Measurements from ENCODE around the gene GNA12. TPM values are rescaled to one million over a fixed set of nuclear protein-coding genes. Genes with fewer than 3 reads are reported as not detected.

Gene GNA12
- total RNA-seq, 2 donors from 2014 or later = 12.2 to 17.5 TPM

GRCh38 chr7:2876031-2876731 is 32.1 kb upstream of the GNA12 start:
- intact Hi-C loops (cut with DNase I) = no loop called here
- ATAC-seq (no peak), DNase-seq (no peak)
- Histone ChIP-seq H3K9me3 (no peaks in the 10 kb centered on the region), H3K27ac (no peak overlapping the region), H3K4me1 (no peaks in the 10 kb centered on the region), H3K27me3 (no peaks in the 10 kb centered on the region), H3K36me3 (replicated peaks in 1 of 2; ENCODE audit: insufficient read depth in 1 of 2, low read depth in 2 of 2) (no peaks in the 10 kb centered on the region), H3K4me3 (no peak overlapping the region)
- TF ChIP-seq, protein P1, sequence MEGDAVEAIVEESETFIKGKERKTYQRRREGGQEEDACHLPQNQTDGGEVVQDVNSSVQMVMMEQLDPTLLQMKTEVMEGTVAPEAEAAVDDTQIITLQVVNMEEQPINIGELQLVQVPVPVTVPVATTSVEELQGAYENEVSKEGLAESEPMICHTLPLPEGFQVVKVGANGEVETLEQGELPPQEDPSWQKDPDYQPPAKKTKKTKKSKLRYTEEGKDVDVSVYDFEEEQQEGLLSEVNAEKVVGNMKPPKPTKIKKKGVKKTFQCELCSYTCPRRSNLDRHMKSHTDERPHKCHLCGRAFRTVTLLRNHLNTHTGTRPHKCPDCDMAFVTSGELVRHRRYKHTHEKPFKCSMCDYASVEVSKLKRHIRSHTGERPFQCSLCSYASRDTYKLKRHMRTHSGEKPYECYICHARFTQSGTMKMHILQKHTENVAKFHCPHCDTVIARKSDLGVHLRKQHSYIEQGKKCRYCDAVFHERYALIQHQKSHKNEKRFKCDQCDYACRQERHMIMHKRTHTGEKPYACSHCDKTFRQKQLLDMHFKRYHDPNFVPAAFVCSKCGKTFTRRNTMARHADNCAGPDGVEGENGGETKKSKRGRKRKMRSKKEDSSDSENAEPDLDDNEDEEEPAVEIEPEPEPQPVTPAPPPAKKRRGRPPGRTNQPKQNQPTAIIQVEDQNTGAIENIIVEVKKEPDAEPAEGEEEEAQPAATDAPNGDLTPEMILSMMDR (IDR thresholded peaks at IDR 0.05) = no peak
- no peak for TF ChIP-seq POLR2A (IDR thresholded peaks at IDR 0.05)
- whole genome bisulfite sequencing, 2 donors = 58 to 68% methylated on average over 13 to 24 of the region's 24 CpGs

GRCh38 chr7:2873686-2874551 is 29.8 kb upstream of the GNA12 start:
- TF ChIP-seq, protein P1 (IDR thresholded peaks at IDR 0.05) = no peak
- TF ChIP-seq POLR2A (IDR thresholded peaks at IDR 0.05) = no peak
- Histone ChIP-seq H3K27ac (no peak overlapping the region), H3K27me3 (no peaks in the 10 kb centered on the region), H3K4me1 (no peaks in the 10 kb centered on the region), H3K36me3 (replicated peaks in 1 of 2; ENCODE audit: insufficient read depth in 1 of 2, low read depth in 2 of 2) (no peaks in the 10 kb centered on the region), H3K4me3 (no peak overlapping the region), H3K9me3 (no peaks in the 10 kb centered on the region)
- WGBS, 2 donors = 53 to 54% methylated on average over 7 of the region's 7 CpGs
- intact Hi-C loops (cut with DNase I) = no loop called here
- DNase-seq = no peak
- ATAC-seq = no peak

- intact Hi-C loops (cut with DNase I) = no loop called here
- Histone ChIP-seq H3K4me1 (no peaks in the 10 kb centered on the region), H3K27me3 (no peaks in the 10 kb centered on the region), H3K9me3 (no peaks in the 10 kb centered on the region), H3K36me3 (replicated peaks in 1 of 2; ENCODE audit: insufficient read depth in 1 of 2, low read depth in 2 of 2) (no peaks in the 10 kb centered on the region), H3K27ac (no peak overlapping the region), H3K4me3 (no peak overlapping the region)
- WGBS, 2 donors = 35 to 60% methylated on average over 4 to 10 of the region's 10 CpGs
- no peak for ATAC-seq
- TF ChIP-seq, protein P1 (IDR thresholded peaks at IDR 0.05) = no peak
- no peak for TF ChIP-seq POLR2A (IDR thresholded peaks at IDR 0.05)
- DNase-seq = no peak
Observed at GRCh38 chr7:2873146-2873545, 29.0 kb upstream of the GNA12 start.

GRCh38 chr7:2872296-2872874 is 28.3 kb upstream of the GNA12 start:
- DNase-seq = no peak
- Histone ChIP-seq H3K27ac (no peak overlapping the region), H3K9me3 (no peaks in the 10 kb centered on the region), H3K4me3 (no peak overlapping the region), H3K27me3 (no peaks in the 10 kb centered on the region), H3K36me3 (replicated peaks in 1 of 2; ENCODE audit: insufficient read depth in 1 of 2, low read depth in 2 of 2) (no peaks in the 10 kb centered on the region), H3K4me1 (no peaks in the 10 kb centered on the region)
- no peak for TF ChIP-seq POLR2A (IDR thresholded peaks at IDR 0.05)
- TF ChIP-seq, protein P1 (IDR thresholded peaks at IDR 0.05) = no peak
- intact Hi-C loops (cut with DNase I) = no loop called here
- WGBS, 2 donors = 82 to 89% methylated on average over 9 to 10 of the region's 10 CpGs
- ATAC-seq = no peak
